CD4-positive, alpha-beta T cell treated with Interleukin-10 for 1 hour (primary cell): Measurements from ENCODE around the gene TBCC.
A peak's percentile ranks its signal among the peaks of the same experiment; 100 is the strongest.
"Not testable (repeated sequence)": the region's sequence is repeated elsewhere in the genome, so short reads cannot be mapped to it uniquely, and the experiment has no call there.

Experiments
- DNase-seq: peaks from one replicate; pipeline ENCODE4 v3.0.0-alpha.2; 2020

Gene TBCC

DNA sequence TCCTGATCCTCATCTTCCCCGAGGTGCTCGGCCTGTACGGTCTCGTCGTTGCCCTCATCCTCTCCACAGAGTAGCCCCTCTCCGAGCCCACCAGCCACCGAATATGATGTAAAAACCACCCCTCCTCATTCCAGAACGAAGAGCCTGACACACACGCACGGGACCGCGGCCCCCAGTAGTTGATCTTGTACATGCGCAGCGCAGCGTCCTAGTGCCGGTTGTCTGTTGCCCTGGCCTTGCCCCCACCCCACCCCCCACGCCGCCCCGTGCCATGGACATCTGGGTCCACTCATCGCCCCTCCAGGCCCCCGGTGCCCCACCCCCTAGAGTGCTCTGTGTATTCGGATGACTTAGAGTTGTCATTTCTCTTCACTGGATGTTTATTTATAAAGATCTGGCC lies 18.3 kb downstream of the TBCC start:
- DNase-seq, result no peak

- no peak for DNase-seq
Measured at GRCh38 chr6:42727087-42727611, 18.8 kb downstream of the TBCC start.

- DNase-seq, result peak; percentile 86
Measured at GRCh38 chr6:42726485-42727086, 19.3 kb downstream of the TBCC start.

- no peak for DNase-seq
Measured at GRCh38 chr6:42726026-42726425, 19.9 kb downstream of the TBCC start.

DNA sequence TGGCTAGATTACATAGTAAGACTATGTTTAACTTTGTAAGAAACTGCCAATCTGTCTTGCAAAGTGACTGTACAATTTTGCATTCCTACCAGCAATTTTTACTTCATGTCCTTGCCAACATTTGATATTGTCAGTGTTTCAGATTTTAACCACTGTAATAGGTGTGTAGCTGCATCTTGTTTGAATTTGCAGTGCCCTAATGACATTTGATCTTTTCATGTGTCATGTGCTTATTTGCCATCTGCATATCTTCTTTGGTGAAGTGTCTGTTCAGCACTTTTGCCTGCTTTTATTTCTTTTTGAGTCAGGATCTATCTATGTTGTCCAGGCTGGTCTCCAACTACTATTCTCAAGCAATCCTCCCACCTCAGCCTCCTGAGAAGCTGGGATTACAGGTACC lies 21.1 kb downstream of the TBCC start:
- no peak for DNase-seq

GRCh38 chr6:42722497-42722896 lies 23.4 kb downstream of the TBCC start, which contains the start of gene PRPH2:
PRPH2 (minus strand) TSS chr6:42722597; CDS start chr6:42722334, 263 bp downstream.
- no peak for DNase-seq

DNA sequence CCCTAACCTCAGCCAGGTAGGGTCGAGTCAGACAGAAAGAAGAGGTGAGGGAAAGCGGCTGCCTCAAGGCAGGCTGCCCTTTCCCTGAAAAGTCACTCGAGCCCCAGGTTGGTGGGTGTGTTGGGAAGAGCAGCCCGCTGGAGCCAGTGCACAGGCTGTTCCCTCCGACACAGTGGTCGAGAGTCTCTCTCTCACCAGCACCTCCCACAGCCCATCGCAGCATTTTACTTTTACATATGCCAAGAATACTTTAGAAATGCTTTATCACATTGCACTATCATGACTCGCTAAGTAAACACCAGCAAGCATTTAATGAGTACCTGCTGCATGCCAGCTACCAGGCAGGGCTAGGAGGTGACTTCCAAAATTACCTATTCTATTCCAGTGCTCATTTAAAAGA lies 25.2 kb downstream of the TBCC start:
- no peak for DNase-seq

DNA sequence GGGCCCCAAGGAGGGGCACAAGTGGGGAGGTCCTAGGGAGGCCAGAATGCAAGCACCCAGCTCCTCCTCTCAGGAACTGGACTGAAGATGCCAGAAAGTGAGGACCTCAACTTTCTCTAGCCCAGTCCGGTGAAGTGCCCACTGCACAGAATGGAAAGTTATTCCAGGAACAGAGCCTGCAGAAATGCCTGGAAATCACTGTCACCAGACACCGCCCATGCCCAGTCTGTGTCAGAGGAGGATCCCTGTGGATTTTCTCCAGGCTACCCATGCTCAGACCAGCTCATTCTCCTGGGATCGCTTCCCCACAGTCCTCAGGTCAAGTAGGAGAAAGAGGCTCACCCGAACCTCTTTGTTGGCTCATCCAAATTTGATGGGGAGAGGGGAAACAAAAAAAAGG lies 30.0 kb downstream of the TBCC start:
- no peak for DNase-seq

- no peak for DNase-seq
Measured at GRCh38 chr6:42714098-42714761, 31.7 kb downstream of the TBCC start.

DNA sequence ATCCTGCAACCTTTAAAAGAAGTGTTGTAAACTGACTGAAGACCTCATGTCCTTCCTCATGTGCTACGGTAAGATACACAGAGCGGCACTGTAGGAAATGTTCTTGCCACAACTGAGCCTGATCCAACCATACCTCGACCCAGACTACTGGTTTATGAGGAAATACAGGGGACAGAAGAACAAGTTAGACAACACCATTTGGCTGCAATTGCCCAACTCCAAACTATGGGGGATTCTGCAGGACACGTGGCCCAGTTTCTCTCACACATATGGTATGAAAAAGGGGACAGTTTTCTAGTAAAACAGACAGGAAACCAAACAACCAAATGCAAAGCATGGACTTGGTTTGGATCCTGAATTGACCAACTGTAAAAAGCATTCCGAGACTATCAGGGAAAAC lies 34.0 kb downstream of the TBCC start:
- DNase-seq, result no peak

GRCh38 chr6:42710316-42710715 lies 35.6 kb downstream of the TBCC start:
- no peak for DNase-seq

GRCh38 chr6:42709871-42710270 lies 36.0 kb downstream of the TBCC start:
- no peak for DNase-seq

GRCh38 chr6:42708096-42708495 lies 37.8 kb downstream of the TBCC start:
- no peak for DNase-seq

DNA sequence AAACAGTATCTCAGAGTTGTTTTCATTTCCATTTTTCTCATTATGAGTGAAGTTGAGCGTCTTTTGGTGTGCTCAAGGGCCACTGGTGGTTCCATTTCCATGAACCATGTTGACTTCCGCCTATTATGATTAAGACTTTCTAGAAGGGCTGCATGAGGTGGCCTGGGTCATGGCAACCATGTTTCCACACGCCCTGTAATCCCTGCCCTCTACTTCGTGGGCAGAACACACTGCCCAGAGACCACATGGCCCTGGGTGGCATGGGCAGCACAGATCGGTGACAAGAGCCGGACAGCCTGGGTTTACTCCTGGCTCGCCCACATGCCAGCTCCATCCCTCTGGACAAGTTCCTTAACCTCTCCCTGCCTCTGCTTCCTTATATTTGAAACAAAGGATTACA lies 38.3 kb downstream of the TBCC start:
- DNase-seq, result no peak

- no peak for DNase-seq
Measured at GRCh38 chr6:42704937-42705374, 40.9 kb downstream of the TBCC start.

DNA sequence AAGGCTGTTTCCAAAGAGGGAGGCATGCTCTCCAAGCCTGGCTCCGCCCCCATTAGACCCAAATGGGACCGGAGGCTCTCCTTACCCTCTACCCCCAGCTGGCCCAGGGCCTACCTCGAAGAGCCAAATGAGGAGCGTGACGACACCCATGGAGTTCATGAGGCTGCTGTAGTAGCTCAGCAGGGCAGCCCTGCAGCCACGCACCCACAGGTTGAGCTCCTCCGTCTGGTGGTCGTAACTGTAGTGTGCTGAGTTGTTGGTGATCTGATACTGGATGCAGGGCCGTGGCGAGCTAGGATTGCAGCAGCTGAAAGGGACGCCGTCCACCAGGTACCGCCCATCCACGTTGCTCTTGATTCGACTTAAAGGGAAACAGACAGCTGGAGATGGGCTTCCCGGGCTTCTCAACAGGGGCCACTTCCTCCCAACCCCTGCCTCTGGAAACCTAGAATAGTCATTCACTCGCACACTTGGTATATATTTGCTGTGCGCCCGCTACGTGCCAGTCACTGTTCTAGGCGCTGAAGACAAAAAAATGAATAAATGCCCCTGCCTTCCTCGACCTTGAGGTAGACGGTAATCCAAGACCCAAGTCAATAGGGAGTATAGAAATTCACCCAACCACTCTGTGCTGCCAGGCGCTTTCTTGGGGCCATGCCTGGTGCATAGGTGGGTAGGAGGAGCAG lies 41.5 kb downstream of the TBCC start:
- DNase-seq, result no peak

- not testable (repeated sequence) for DNase-seq
Measured at GRCh38 chr6:42702786-42703185, 43.1 kb downstream of the TBCC start.

DNA sequence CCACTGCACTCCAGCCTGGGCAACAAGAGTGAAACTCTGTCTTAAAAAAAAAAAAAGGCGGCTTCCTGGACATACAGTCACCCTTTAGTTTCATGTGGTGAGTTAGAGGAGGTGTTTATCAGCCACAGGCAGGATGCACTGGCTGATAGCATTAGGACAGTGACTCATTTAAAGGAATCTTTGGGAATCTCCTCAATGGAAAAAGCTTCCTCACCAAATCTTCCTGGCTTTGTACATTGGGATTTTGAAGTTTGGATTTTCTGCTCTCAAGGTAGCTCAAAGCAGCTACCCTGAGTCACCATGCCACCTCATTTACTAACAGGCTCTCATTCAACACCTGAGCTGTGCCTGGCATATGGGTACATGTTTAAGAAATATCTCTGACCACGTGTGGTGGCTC lies 43.7 kb downstream of the TBCC start:
- no peak for DNase-seq

- no peak for DNase-seq
Measured at GRCh38 chr6:42698217-42698616, 47.7 kb downstream of the TBCC start.

GRCh38 chr6:42697268-42697655 lies 48.6 kb downstream of the TBCC start:
- no peak for DNase-seq

- DNase-seq, result no peak
Measured at GRCh38 chr6:42696526-42697267, 49.2 kb downstream of the TBCC start.

DNA sequence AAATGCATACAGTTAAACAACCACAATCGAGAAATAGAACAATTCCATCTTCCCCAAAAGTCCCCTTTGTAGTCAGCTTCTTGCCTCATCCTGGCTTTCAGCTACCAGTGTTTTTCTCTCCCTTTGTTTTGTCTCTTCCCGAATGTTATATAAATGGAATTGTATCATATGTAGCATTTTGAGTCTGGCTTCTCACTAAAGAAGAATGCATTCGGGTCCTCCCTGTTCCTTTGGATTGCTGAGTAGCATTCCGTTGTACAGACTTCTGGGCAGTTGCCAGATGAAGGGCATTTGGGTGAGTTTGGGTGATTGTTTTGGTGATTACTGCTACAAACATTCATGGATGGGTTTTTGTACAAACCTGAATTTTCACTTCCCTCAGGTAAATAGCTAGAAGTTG lies 51.3 kb downstream of the TBCC start:
- DNase-seq, result no peak
